Osteoblast (primary cell): Measurements from ENCODE around the gene NOS1. TPM values are rescaled to one million over a fixed set of nuclear protein-coding genes. Genes with fewer than 3 reads are reported as not detected.

Source experiments
- DNase-seq: peaks from one replicate; pipeline ENCODE4 v3.0.0; 2011; ENCODE audit warnings: low spot score, mixed read lengths; ENCODE audit not compliant: insufficient read length; ENCODE audit errors: missing footprints
- H2AFZ ChIP-seq: 2 replicates; pipeline ENCODE4 v1.6.0; 2011; ENCODE audit warnings: mild to moderate bottlenecking, low read length
- H3K27ac ChIP-seq: 2 replicates; pipeline ENCODE4 v1.5.1; 2011; ENCODE audit warnings: mild to moderate bottlenecking, low read depth, low read length, moderate library complexity
- H3K27me3 ChIP-seq: 2 replicates; pipeline ENCODE4 v1.6.0; 2012; ENCODE audit warnings: mild to moderate bottlenecking, control low read depth, inconsistent platforms, low read length, moderate library complexity; ENCODE audit not compliant: insufficient read depth
- H3K36me3 ChIP-seq: 2 replicates; pipeline ENCODE4 v1.5.1; 2011; ENCODE audit warnings: mild to moderate bottlenecking, low read length, control low read depth, moderate library complexity; ENCODE audit not compliant: insufficient read depth
- H3K4me1 ChIP-seq: 2 replicates; pipeline ENCODE4 v1.5.1; 2011; ENCODE audit warnings: mild to moderate bottlenecking, low read length, control low read depth, moderate library complexity; ENCODE audit not compliant: insufficient read depth
- H3K4me2 ChIP-seq: 2 replicates; pipeline ENCODE4 v1.6.0; 2011; ENCODE audit warnings: mild to moderate bottlenecking, low read length; ENCODE audit not compliant: insufficient read depth
- H3K4me3 ChIP-seq: fragments of 200-600 bp; sonication (generic); 3 replicates; pipeline ENCODE4 v1.5.1; 2012; ENCODE audit warnings: mild to moderate bottlenecking, low read length, inconsistent platforms; ENCODE audit not compliant: insufficient read depth
- H3K79me2 ChIP-seq: 2 replicates; pipeline ENCODE4 v1.6.0; 2012; ENCODE audit warnings: mild to moderate bottlenecking, low read length, control low read depth, inconsistent platforms; ENCODE audit not compliant: insufficient read depth
- H3K9me3 ChIP-seq: 2 replicates; pipeline ENCODE4 v1.5.1; 2011; ENCODE audit warnings: low read depth, low read length, control low read depth
- H4K20me1 ChIP-seq: 2 replicates; pipeline ENCODE4 v1.6.0; 2012; ENCODE audit warnings: mild to moderate bottlenecking, low read length, control low read depth; ENCODE audit not compliant: insufficient read depth
- total RNA-seq: library from RNA; depleted of rRNA; stranded (reverse); fragments of >200 nt; gene quantifications from 2 replicates; pipeline ENCODE4 v1.2.3, GENCODE V29; 2012
- TF ChIP-seq, protein P1 (sequence below): IDR thresholded peaks from 2 replicates; pipeline ENCODE4 v1.5.1; 2011; ENCODE audit warnings: mild to moderate bottlenecking, low read depth, low read length, moderate library complexity; ENCODE audit errors: extremely low read depth

Gene NOS1
- total RNA-seq, 1 donor, result not detected

DNA sequence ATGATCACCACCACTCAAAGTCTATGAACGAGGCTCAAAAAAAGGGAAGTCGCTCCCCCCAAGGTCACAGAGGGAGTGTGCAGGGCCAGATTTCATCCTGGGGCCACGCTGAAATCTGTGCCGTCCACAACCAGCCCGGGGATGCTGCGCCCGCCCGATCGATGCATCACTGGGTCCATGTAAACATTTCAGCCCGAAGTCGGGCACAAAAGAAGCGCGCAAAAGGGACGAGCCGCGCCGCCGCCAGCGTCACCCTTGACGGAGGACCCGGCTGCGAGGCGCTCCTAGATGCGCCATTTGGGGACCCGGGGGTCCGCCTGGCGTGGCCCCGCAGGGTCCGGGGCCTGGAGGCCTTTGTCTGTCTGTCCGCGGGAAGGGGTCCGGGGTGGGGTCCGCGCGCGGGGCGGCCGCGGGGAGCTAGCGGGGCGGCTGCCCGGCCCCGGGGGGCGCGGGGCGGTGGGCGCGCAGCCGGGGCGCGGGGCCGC, 171.7 kb downstream of the NOS1 start:
- peak overlapping the region; percentile 84 for H3K4me2 ChIP-seq
- TF ChIP-seq, protein P1, sequence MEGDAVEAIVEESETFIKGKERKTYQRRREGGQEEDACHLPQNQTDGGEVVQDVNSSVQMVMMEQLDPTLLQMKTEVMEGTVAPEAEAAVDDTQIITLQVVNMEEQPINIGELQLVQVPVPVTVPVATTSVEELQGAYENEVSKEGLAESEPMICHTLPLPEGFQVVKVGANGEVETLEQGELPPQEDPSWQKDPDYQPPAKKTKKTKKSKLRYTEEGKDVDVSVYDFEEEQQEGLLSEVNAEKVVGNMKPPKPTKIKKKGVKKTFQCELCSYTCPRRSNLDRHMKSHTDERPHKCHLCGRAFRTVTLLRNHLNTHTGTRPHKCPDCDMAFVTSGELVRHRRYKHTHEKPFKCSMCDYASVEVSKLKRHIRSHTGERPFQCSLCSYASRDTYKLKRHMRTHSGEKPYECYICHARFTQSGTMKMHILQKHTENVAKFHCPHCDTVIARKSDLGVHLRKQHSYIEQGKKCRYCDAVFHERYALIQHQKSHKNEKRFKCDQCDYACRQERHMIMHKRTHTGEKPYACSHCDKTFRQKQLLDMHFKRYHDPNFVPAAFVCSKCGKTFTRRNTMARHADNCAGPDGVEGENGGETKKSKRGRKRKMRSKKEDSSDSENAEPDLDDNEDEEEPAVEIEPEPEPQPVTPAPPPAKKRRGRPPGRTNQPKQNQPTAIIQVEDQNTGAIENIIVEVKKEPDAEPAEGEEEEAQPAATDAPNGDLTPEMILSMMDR, result no peak
- peaks cover 21% of the 10 kb centered on the region for H3K79me2 ChIP-seq
- peak; percentile 89 for DNase-seq
- H2AFZ ChIP-seq, result peak overlapping the region; percentile 95
- no peaks in the 10 kb centered on the region for H4K20me1 ChIP-seq
- peaks cover 11% of the 10 kb centered on the region for H3K27me3 ChIP-seq
- H3K9me3 ChIP-seq, result no peaks in the 10 kb centered on the region
- H3K36me3 ChIP-seq, result peaks cover 17% of the 10 kb centered on the region
- H3K4me3 ChIP-seq, result peak overlapping the region; percentile 83
- H3K27ac ChIP-seq, result peak overlapping the region; percentile 68
- peaks cover 8% of the 10 kb centered on the region for H3K4me1 ChIP-seq

GRCh38 chr12:117188961-117189724, 172.3 kb downstream of the NOS1 start:
- DNase-seq, result peak; percentile 94
- peak overlapping the region; percentile 84 for H3K4me2 ChIP-seq
- H3K27ac ChIP-seq, result peak overlapping the region; percentile 56

GRCh38 chr12:117188121-117188665, 173.2 kb downstream of the NOS1 start:
- Histone ChIP-seq H3K4me3 (no peak overlapping the region), H3K4me2 (no peak overlapping the region)
- TF ChIP-seq, protein P1, result no peak

More at GRCh38 chr12:117188961-117189724, 172.3 kb downstream of the NOS1 start:
- peak overlapping the region; percentile 85 for H2AFZ ChIP-seq
- peak overlapping the region; percentile 83 for H3K4me3 ChIP-seq
- peaks cover 8% of the 10 kb centered on the region for H3K4me1 ChIP-seq
- H3K9me3 ChIP-seq, result no peaks in the 10 kb centered on the region
- H3K36me3 ChIP-seq, result peaks cover 21% of the 10 kb centered on the region
- TF ChIP-seq, protein P1, result no peak
- H4K20me1 ChIP-seq, result no peaks in the 10 kb centered on the region
- H3K79me2 ChIP-seq, result peaks cover 21% of the 10 kb centered on the region
- peaks cover 11% of the 10 kb centered on the region for H3K27me3 ChIP-seq

DNA sequence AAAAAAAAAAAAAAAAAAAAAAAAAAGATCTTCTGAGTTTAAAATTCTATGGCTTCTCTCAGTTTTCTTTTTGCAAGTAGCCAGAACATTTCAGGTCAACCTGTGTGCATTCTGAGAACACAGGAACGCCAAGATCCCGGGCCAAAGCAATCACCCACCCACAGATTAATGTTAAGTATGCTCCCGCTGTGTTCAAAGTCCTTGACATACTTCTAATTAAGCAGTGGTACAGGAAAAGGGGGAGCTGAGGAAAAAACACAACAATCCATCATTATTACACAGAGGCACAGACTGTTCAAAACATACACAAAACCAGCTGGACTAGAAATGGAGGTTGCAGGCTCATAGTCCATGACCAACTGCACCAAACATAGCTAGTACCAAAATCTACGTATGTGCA, 174.0 kb downstream of the NOS1 start:
- no peak overlapping the region for H2AFZ ChIP-seq
- no peak overlapping the region for H3K27ac ChIP-seq

More at GRCh38 chr12:117188121-117188665, 173.2 kb downstream of the NOS1 start:
- peaks cover 21% of the 10 kb centered on the region for H3K79me2 ChIP-seq
- H4K20me1 ChIP-seq, result no peaks in the 10 kb centered on the region
- peaks cover 8% of the 10 kb centered on the region for H3K27me3 ChIP-seq
- no peak overlapping the region for H3K27ac ChIP-seq
- no peak overlapping the region for H2AFZ ChIP-seq
- peaks cover 8% of the 10 kb centered on the region for H3K4me1 ChIP-seq
- no peaks in the 10 kb centered on the region for H3K9me3 ChIP-seq
- peaks cover 21% of the 10 kb centered on the region for H3K36me3 ChIP-seq
- DNase-seq, result no peak

More for the DNA sequence above, 174.0 kb downstream of the NOS1 start:
- no peak overlapping the region for H3K4me3 ChIP-seq
- no peaks in the 10 kb centered on the region for H4K20me1 ChIP-seq
- TF ChIP-seq, protein P1, result no peak
- H3K4me1 ChIP-seq, result peaks cover 8% of the 10 kb centered on the region
- H3K9me3 ChIP-seq, result no peaks in the 10 kb centered on the region
- H3K79me2 ChIP-seq, result peaks cover 21% of the 10 kb centered on the region
- H3K27me3 ChIP-seq, result peaks cover 8% of the 10 kb centered on the region
- no peak for DNase-seq
- H3K36me3 ChIP-seq, result peaks cover 21% of the 10 kb centered on the region
- H3K4me2 ChIP-seq, result no peak overlapping the region
